Measurements from ENCODE around the gene SETMAR. TPM values are rescaled to one million over a fixed set of nuclear protein-coding genes. Genes with fewer than 3 reads are reported as not detected.

SETMAR gene
- total RNA-seq (2014; rRNA removed; shearing (Covaris generic); ENCODE audit: low replicate concordance): 6.0 and 16.9 TPM in 2 replicates

DNA sequence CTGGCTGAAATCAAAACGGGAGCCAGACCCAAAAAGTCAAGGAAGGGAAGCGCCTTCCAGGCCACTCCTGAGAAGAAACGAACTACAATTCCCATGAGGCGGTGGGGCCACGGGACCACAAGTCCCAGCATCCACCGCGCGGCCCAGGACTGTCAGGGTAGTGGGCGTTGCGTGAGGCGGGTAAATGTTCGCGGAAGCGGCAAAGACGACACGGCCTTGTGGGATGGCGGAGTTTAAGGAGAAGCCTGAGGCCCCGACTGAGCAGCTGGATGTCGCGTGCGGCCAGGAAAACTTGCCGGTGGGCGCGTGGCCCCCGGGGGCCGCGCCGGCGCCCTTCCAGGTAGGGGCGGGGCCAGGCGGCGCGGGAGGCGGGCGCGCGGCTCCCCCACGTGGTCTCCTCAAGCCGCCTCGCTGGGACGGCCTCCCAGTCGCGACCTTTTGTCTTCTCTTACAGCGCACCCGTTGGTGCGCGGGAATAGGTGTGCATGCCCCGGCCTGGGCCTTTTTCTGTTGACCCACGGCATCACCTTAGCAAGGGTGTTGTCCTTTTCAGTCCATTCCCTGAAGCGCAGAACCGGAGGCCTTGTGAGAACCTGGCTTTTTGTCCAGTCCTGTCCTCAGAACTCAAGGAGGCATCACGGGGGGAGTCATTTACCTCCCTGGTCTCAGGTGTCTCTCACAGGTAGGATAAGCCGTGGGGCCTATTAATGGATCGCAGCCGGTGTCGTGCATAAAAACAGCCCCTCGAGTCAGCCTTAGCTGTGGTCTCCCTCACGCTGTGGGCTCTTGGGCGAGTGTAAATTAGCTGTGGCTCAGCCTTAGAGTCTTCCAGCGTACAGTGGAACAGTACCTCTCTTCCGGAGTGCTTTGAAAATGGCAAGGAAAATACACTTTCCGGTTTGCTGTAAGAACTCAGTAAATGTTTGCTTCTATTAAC, at the start of gene SETMAR:
Gene SETMAR (plus strand): TSS at position 183 of the 937 bp plus-strand sequence. CDS start 2 bp downstream, at position 185.
- no peaks in the 10 kb centered on the region for H4K20me1 ChIP-seq (ENCODE audit: insufficient read depth, low read depth, low read length)
- H3K27me3 ChIP-seq (ENCODE audit: low read length): no peaks in the 10 kb centered on the region
- H3K27ac ChIP-seq (ENCODE audit: low read length): no peak within 1 kb of the TSS
- H3K4me1 ChIP-seq (ENCODE audit: low read length): peaks cover 20% of the 10 kb centered on the region
- H3K9ac ChIP-seq (ENCODE audit: low read length): peak within 1 kb of the TSS; percentile 82
- peaks cover 26% of the 10 kb centered on the region for H3K79me2 ChIP-seq (ENCODE audit: low read length)
- peak within 1 kb of the TSS; percentile 88 for H3K4me2 ChIP-seq (ENCODE audit: low read depth, low read length, poor library complexity, severe bottlenecking)
- peak within 1 kb of the TSS; percentile 96; the same call in 1 of the 2 replicates for H2AFZ ChIP-seq (ENCODE audit: low read length)
- H3K9me3 ChIP-seq (ENCODE audit: low read length): no peaks in the 10 kb centered on the region
- DNase-seq: peak; percentile 93
- peaks cover 6% of the 10 kb centered on the region; the same call in 1 of the 2 replicates for H3K36me3 ChIP-seq (ENCODE audit: insufficient read depth, low read length)
- H3K4me3 ChIP-seq (ENCODE audit: low read length): peak within 1 kb of the TSS; percentile 95
- no peaks in the 10 kb centered on the region for H3K9me2 ChIP-seq (replicated peaks; ENCODE audit: insufficient read depth, low read length)

DNA sequence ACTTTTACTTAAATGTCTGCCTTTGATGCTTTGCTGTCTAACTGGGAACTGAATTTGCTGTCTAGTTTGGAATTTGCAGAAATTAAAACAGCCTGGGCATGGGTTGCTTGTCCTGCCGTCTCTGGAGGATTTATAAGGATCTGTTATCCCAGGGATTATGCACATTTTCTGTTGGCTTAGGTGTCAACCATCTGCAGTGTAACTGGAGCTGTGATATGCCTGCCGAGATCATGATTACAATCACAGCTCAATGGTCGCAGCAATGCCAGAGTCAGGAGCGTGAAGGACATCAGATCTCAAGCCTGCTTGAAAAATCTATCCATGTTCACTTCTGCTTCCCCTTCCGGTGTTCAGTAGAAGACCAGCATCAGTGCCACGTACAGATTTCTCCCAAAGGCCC, 41.8 kb upstream of the SETMAR start:
- no peak overlapping the region for H3K27ac ChIP-seq (ENCODE audit: low read length)
- no peak for DNase-seq
- H3K4me2 ChIP-seq (ENCODE audit: low read depth, low read length, poor library complexity, severe bottlenecking): no peak overlapping the region
- no peaks in the 10 kb centered on the region for H3K9me3 ChIP-seq (ENCODE audit: low read length)
- no peaks in the 10 kb centered on the region for H3K27me3 ChIP-seq (ENCODE audit: low read length)
- H4K20me1 ChIP-seq (ENCODE audit: insufficient read depth, low read depth, low read length): no peaks in the 10 kb centered on the region
- no peaks in the 10 kb centered on the region for H3K9me2 ChIP-seq (replicated peaks; ENCODE audit: insufficient read depth, low read length)
- no peak overlapping the region for H2AFZ ChIP-seq (ENCODE audit: low read length)
- H3K4me1 ChIP-seq (ENCODE audit: low read length): no peaks in the 10 kb centered on the region
- no peaks in the 10 kb centered on the region for H3K79me2 ChIP-seq (ENCODE audit: low read length)
- H3K36me3 ChIP-seq (ENCODE audit: insufficient read depth, low read length): no peaks in the 10 kb centered on the region
- H3K4me3 ChIP-seq (ENCODE audit: low read length): no peak overlapping the region
- no peak overlapping the region for H3K9ac ChIP-seq (ENCODE audit: low read length)

- Histone ChIP-seq H3K9me3 (ENCODE audit: low read length) (no peaks in the 10 kb centered on the region), H3K4me2 (ENCODE audit: low read depth, low read length, poor library complexity, severe bottlenecking) (no peak overlapping the region), H4K20me1 (ENCODE audit: insufficient read depth, low read depth, low read length) (no peaks in the 10 kb centered on the region), H3K27me3 (ENCODE audit: low read length) (no peaks in the 10 kb centered on the region), H3K9ac (ENCODE audit: low read length) (no peak overlapping the region), H3K79me2 (ENCODE audit: low read length) (no peaks in the 10 kb centered on the region), H3K4me1 (ENCODE audit: low read length) (no peaks in the 10 kb centered on the region), H3K9me2 (replicated peaks; ENCODE audit: insufficient read depth, low read length) (no peaks in the 10 kb centered on the region), H3K27ac (ENCODE audit: low read length) (no peak overlapping the region), H3K4me3 (ENCODE audit: low read length) (no peak overlapping the region), H2AFZ (ENCODE audit: low read length) (no peak overlapping the region), H3K36me3 (ENCODE audit: insufficient read depth, low read length) (no peaks in the 10 kb centered on the region)
- no peak for DNase-seq
Observed at GRCh38 chr3:4264040-4264439, 39.1 kb upstream of the SETMAR start.

DNA sequence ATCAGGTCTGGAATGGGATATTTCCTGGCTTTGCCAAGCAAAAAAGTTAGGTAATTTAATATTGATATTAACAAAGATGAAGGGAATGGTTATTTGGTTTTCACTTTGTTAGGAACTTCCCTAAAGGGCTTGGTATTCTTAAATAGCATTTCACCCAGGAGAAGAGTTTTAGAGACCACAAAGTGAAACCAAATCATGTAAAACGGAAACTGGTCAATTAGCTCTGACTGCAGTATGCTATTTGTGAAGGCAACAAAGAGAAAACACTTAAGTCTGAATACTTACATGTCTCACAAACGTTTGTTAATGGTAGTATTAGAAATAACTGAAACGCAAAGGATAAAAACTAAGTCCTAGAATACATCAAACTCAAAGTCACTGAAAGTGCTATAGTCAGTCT, 32.4 kb upstream of the SETMAR start:
- DNase-seq: no peak
- Histone ChIP-seq H3K9me2 (replicated peaks; ENCODE audit: insufficient read depth, low read length) (no peaks in the 10 kb centered on the region), H3K9me3 (ENCODE audit: low read length) (no peaks in the 10 kb centered on the region), H3K27me3 (ENCODE audit: low read length) (no peaks in the 10 kb centered on the region), H4K20me1 (ENCODE audit: insufficient read depth, low read depth, low read length) (no peaks in the 10 kb centered on the region), H2AFZ (ENCODE audit: low read length) (no peak overlapping the region), H3K4me1 (ENCODE audit: low read length) (no peaks in the 10 kb centered on the region; the same call in 1 of the 2 replicates), H3K9ac (ENCODE audit: low read length) (no peak overlapping the region), H3K4me3 (ENCODE audit: low read length) (no peak overlapping the region), H3K4me2 (ENCODE audit: low read depth, low read length, poor library complexity, severe bottlenecking) (no peak overlapping the region), H3K79me2 (ENCODE audit: low read length) (no peaks in the 10 kb centered on the region), H3K27ac (ENCODE audit: low read length) (no peak overlapping the region), H3K36me3 (ENCODE audit: insufficient read depth, low read length) (no peaks in the 10 kb centered on the region)

- Histone ChIP-seq H3K4me3 (ENCODE audit: low read length) (no peak overlapping the region), H4K20me1 (ENCODE audit: insufficient read depth, low read depth, low read length) (no peaks in the 10 kb centered on the region), H3K4me1 (ENCODE audit: low read length) (no peaks in the 10 kb centered on the region; the same call in 1 of the 2 replicates), H3K9me3 (ENCODE audit: low read length) (no peaks in the 10 kb centered on the region), H3K27ac (ENCODE audit: low read length) (no peak overlapping the region), H3K79me2 (ENCODE audit: low read length) (no peaks in the 10 kb centered on the region), H3K36me3 (ENCODE audit: insufficient read depth, low read length) (no peaks in the 10 kb centered on the region), H3K9me2 (replicated peaks; ENCODE audit: insufficient read depth, low read length) (no peaks in the 10 kb centered on the region), H3K9ac (ENCODE audit: low read length) (no peak overlapping the region), H2AFZ (ENCODE audit: low read length) (no peak overlapping the region), H3K4me2 (ENCODE audit: low read depth, low read length, poor library complexity, severe bottlenecking) (no peak overlapping the region), H3K27me3 (ENCODE audit: low read length) (no peaks in the 10 kb centered on the region)
- DNase-seq: peak; percentile 74
Observed at GRCh38 chr3:4271834-4272233, 31.3 kb upstream of the SETMAR start.

- Histone ChIP-seq H2AFZ (ENCODE audit: low read length) (no peak overlapping the region), H3K27me3 (ENCODE audit: low read length) (no peaks in the 10 kb centered on the region), H3K9ac (ENCODE audit: low read length) (no peak overlapping the region), H3K4me3 (ENCODE audit: low read length) (no peak overlapping the region), H3K36me3 (ENCODE audit: insufficient read depth, low read length) (no peaks in the 10 kb centered on the region), H3K9me2 (replicated peaks; ENCODE audit: insufficient read depth, low read length) (no peaks in the 10 kb centered on the region), H3K4me2 (ENCODE audit: low read depth, low read length, poor library complexity, severe bottlenecking) (no peak overlapping the region), H3K4me1 (ENCODE audit: low read length) (no peaks in the 10 kb centered on the region), H3K27ac (ENCODE audit: low read length) (no peak overlapping the region), H3K79me2 (ENCODE audit: low read length) (no peaks in the 10 kb centered on the region), H3K9me3 (ENCODE audit: low read length) (no peaks in the 10 kb centered on the region), H4K20me1 (ENCODE audit: insufficient read depth, low read depth, low read length) (no peaks in the 10 kb centered on the region)
- DNase-seq: no peak
Observed at GRCh38 chr3:4279516-4280105, 23.6 kb upstream of the SETMAR start.

GRCh38 chr3:4281991-4282390, 21.2 kb upstream of the SETMAR start:
- Histone ChIP-seq H4K20me1 (ENCODE audit: insufficient read depth, low read depth, low read length) (no peaks in the 10 kb centered on the region), H3K4me1 (ENCODE audit: low read length) (no peaks in the 10 kb centered on the region), H3K4me2 (ENCODE audit: low read depth, low read length, poor library complexity, severe bottlenecking) (no peak overlapping the region), H3K9ac (ENCODE audit: low read length) (no peak overlapping the region), H3K79me2 (ENCODE audit: low read length) (no peaks in the 10 kb centered on the region), H3K9me2 (replicated peaks; ENCODE audit: insufficient read depth, low read length) (no peaks in the 10 kb centered on the region), H3K9me3 (ENCODE audit: low read length) (no peaks in the 10 kb centered on the region), H3K4me3 (ENCODE audit: low read length) (no peak overlapping the region), H2AFZ (ENCODE audit: low read length) (no peak overlapping the region), H3K27me3 (ENCODE audit: low read length) (no peaks in the 10 kb centered on the region), H3K27ac (ENCODE audit: low read length) (no peak overlapping the region), H3K36me3 (ENCODE audit: insufficient read depth, low read length) (no peaks in the 10 kb centered on the region)
- no peak for DNase-seq

DNA sequence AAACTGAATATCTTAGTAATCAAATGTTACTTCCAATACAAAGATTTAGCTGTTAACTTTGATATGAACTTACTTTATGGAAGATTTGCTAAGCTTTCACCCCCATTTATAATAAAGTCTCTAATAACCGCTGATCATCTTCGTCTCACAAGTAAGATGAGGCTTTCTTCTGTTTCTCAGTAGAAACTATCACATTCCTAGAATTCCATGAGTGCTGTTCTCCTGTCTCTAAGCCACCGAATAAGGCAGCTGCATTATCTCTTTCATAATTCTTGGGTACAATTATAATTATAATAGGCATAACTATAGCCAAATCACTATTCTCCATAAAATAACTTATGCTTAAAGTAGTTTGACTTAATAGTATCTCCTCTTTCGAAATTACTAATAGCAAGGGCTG, 18.3 kb upstream of the SETMAR start:
- H3K9ac ChIP-seq (ENCODE audit: low read length): no peak overlapping the region
- H3K9me3 ChIP-seq (ENCODE audit: low read length): no peaks in the 10 kb centered on the region
- no peaks in the 10 kb centered on the region for H3K9me2 ChIP-seq (replicated peaks; ENCODE audit: insufficient read depth, low read length)
- no peak overlapping the region for H3K4me3 ChIP-seq (ENCODE audit: low read length)
- no peak overlapping the region for H2AFZ ChIP-seq (ENCODE audit: low read length)
- no peaks in the 10 kb centered on the region for H3K27me3 ChIP-seq (ENCODE audit: low read length)
- H3K79me2 ChIP-seq (ENCODE audit: low read length): no peaks in the 10 kb centered on the region
- H4K20me1 ChIP-seq (ENCODE audit: insufficient read depth, low read depth, low read length): no peaks in the 10 kb centered on the region
- no peak overlapping the region for H3K27ac ChIP-seq (ENCODE audit: low read length)
- H3K36me3 ChIP-seq (ENCODE audit: insufficient read depth, low read length): no peaks in the 10 kb centered on the region
- no peaks in the 10 kb centered on the region for H3K4me1 ChIP-seq (ENCODE audit: low read length)
- no peak overlapping the region for H3K4me2 ChIP-seq (ENCODE audit: low read depth, low read length, poor library complexity, severe bottlenecking)
- no peak for DNase-seq
